ENCODE measurements around the gene CENPC.

DNA sequence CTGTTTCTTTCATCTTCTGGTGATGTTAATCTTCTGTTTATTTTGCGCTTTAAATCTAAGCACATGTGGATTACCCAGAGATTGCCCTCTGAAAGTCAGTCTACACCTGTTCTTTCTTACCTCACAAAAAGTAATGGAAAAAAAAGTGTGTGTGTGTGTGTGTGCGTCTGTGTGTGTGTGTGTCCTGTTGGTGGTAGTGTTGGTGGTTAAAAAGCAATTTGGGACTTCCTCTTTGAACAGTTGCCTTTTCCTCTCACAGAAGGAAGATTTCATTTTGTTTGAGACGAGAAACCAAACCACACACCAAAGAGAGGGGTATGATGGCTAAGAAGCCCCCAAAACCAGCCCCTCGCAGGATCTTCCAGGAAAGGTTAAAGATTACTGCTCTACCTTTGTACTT lies 13.2 kb upstream of the CENPC start, which contains the start of gene STAP1:
- TF ChIP-seq, protein P1, sequence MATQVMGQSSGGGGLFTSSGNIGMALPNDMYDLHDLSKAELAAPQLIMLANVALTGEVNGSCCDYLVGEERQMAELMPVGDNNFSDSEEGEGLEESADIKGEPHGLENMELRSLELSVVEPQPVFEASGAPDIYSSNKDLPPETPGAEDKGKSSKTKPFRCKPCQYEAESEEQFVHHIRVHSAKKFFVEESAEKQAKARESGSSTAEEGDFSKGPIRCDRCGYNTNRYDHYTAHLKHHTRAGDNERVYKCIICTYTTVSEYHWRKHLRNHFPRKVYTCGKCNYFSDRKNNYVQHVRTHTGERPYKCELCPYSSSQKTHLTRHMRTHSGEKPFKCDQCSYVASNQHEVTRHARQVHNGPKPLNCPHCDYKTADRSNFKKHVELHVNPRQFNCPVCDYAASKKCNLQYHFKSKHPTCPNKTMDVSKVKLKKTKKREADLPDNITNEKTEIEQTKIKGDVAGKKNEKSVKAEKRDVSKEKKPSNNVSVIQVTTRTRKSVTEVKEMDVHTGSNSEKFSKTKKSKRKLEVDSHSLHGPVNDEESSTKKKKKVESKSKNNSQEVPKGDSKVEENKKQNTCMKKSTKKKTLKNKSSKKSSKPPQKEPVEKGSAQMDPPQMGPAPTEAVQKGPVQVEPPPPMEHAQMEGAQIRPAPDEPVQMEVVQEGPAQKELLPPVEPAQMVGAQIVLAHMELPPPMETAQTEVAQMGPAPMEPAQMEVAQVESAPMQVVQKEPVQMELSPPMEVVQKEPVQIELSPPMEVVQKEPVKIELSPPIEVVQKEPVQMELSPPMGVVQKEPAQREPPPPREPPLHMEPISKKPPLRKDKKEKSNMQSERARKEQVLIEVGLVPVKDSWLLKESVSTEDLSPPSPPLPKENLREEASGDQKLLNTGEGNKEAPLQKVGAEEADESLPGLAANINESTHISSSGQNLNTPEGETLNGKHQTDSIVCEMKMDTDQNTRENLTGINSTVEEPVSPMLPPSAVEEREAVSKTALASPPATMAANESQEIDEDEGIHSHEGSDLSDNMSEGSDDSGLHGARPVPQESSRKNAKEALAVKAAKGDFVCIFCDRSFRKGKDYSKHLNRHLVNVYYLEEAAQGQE (IDR thresholded peaks at IDR 0.05; ENCODE audit: borderline replicate concordance), result no peak
- TF ChIP-seq POLR2AphosphoS5 (IDR thresholded peaks at IDR 0.05) (no peak), EP300 (conservative IDR thresholded peaks at IDR 0.05; ENCODE audit: poor library complexity, severe bottlenecking) (no peak), EZH2 (IDR thresholded peaks at IDR 0.05; ENCODE audit: borderline replicate concordance, insufficient read depth, low read length, poor library complexity, severe bottlenecking) (no peak), TAF1 (IDR thresholded peaks at IDR 0.05; ENCODE audit: low read depth) (no peak)
- TF ChIP-seq, protein P2, sequence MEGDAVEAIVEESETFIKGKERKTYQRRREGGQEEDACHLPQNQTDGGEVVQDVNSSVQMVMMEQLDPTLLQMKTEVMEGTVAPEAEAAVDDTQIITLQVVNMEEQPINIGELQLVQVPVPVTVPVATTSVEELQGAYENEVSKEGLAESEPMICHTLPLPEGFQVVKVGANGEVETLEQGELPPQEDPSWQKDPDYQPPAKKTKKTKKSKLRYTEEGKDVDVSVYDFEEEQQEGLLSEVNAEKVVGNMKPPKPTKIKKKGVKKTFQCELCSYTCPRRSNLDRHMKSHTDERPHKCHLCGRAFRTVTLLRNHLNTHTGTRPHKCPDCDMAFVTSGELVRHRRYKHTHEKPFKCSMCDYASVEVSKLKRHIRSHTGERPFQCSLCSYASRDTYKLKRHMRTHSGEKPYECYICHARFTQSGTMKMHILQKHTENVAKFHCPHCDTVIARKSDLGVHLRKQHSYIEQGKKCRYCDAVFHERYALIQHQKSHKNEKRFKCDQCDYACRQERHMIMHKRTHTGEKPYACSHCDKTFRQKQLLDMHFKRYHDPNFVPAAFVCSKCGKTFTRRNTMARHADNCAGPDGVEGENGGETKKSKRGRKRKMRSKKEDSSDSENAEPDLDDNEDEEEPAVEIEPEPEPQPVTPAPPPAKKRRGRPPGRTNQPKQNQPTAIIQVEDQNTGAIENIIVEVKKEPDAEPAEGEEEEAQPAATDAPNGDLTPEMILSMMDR (IDR thresholded peaks at IDR 0.05; ENCODE audit: poor library complexity, severe bottlenecking), result no peak
